Body of pancreas (tissue), 4 donors: ENCODE results near the gene HNRNPA3. TPM values are rescaled to one million over a fixed set of nuclear protein-coding genes. Genes with fewer than 3 reads are reported as not detected.
A peak's percentile ranks its signal among the peaks of the same experiment; 100 is the strongest.

Source experiments
- ATAC-seq: fragments of 150-250 bp; one replicate; pipeline ENCODE4 v1.9.1; 2016
- DNase-seq, 4 donors: peaks; one replicate each; pipeline ENCODE4 v3.0.0-alpha.2; 2019
- H3K27ac ChIP-seq, 4 donors: fragments of 200-600 bp; sonication (generic); 1 replicate in 3 of 4; 2 replicates in 1 of 4; pipeline versions ENCODE4 v1.5.1 to v1.6.1; 2016 to 2019; ENCODE audit warnings: mild to moderate bottlenecking in 1 of 4, mixed read lengths in 1 of 4, moderate library complexity in 1 of 4
- H3K27me3 ChIP-seq, 2 donors: fragments of 200-600 bp; sonication (generic); one replicate each; pipeline ENCODE4 v1.6.0; 2016; ENCODE audit warnings: mild to moderate bottlenecking in 1 of 2
- H3K36me3 ChIP-seq, 2 donors: fragments of 200-600 bp; sonication (generic); replicated peaks in 1 of 2; 2 replicates each; pipeline ENCODE4 v1.5.1; 2016; ENCODE audit warnings: low read depth in 2 of 2; ENCODE audit not compliant: insufficient read depth in 1 of 2
- H3K4me1 ChIP-seq: fragments of 200-600 bp; sonication (generic); one replicate; pipeline ENCODE4 v1.6.0; 2016
- H3K4me3 ChIP-seq, 2 donors: fragments of 200-600 bp; sonication (generic); 1 replicate in 1 of 2; 2 replicates in 1 of 2; pipeline ENCODE4 v1.5.1; 2016 to 2019
- H3K9me3 ChIP-seq, 3 donors: fragments of 200-600 bp; sonication (generic); 1 replicate in 2 of 3; 2 replicates in 1 of 3; pipeline ENCODE4 v1.5.1; 2016
- CTCF ChIP-seq, 7 experiments: fragments of 450-650 bp in 4 of 7; fragments of 200-600 bp in 3 of 7; sonication (generic) in 3 of 7; IDR thresholded peaks; one replicate each; pipeline ENCODE4 v1.5.1; 2016 to 2019; ENCODE audit warnings: antibody characterized with exemption in 7 of 7
- POLR2A ChIP-seq, 3 donors: fragments of 450-650 bp; IDR thresholded peaks; one replicate each; pipeline ENCODE4 v1.6.1; 2016; ENCODE audit warnings: antibody characterized with exemption in 3 of 3, mild to moderate bottlenecking in 2 of 3
- whole genome bisulfite sequencing, 2 donors: methylation state at CpG; one replicate each; pipeline ENCODE4 v1.1.5; 2017; 5-methylcytosine and 5-hydroxymethylcytosine counted together
- intact Hi-C: fragments of 100-400 bp; cut with DNase I; formaldehyde crosslinking; loops from one replicate; pipeline ENCODE4 v1.15.1; 2023
- total RNA-seq, 2 donors: library from RNA; depleted of rRNA; stranded (reverse); fragments of >200 nt; gene quantifications; one replicate each; pipeline ENCODE4 v1.1.0, GENCODE V29; 2016

Gene HNRNPA3
- total RNA-seq, 2 donors from 2014 or later = 44.1 to 58.0 TPM

GRCh38 chr2:177256695-177257094, 44.1 kb downstream of the HNRNPA3 start:
- Histone ChIP-seq H3K36me3 (no peaks in the 10 kb centered on the region), H3K27me3 (no peaks in the 10 kb centered on the region), H3K4me3 (no peak overlapping the region), H3K27ac (peak overlapping the region in 1 of 4 donors; percentile 4), H3K4me1 (peaks cover 91% of the 10 kb centered on the region), H3K9me3 (no peaks in the 10 kb centered on the region)
- intact Hi-C loops = loop anchor here (5.0 kb wide), 1 partner anchor 34 kb away; no protein-coding TSS in a partner anchor
- ATAC-seq (no peak), DNase-seq (no peak)
- WGBS, 2 donors = 35 to 67% methylated on average over 3 of the region's 3 CpGs
- TF ChIP-seq CTCF (IDR thresholded peaks at IDR 0.05) = no peak
- no peak for TF ChIP-seq POLR2A (IDR thresholded peaks at IDR 0.05)

DNA sequence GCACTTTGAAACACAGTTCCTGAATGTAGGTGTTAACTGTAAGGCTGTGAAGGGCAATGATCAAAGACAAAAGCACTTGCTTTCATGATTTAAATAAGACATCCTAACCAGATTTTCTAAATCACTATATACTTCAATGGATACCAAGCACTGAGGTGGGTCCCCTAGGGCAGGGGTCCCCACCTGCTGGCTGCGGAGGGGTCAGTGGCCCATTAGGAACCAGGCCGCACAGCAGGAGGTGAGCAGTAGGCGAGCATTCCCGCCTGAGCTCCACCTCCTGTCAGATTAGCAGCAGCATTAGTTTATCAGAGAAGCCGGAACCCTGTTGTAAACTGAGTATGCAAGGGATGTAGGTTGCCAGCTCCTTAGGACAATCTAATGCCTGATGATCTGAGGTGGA, 44.9 kb downstream of the HNRNPA3 start:
- TF ChIP-seq POLR2A (IDR thresholded peaks at IDR 0.05) = no peak
- DNase-seq (no peak), ATAC-seq (no peak)
- intact Hi-C loops = loop anchor here (5.0 kb wide), 1 partner anchor 35 kb away; no protein-coding TSS in a partner anchor
- no peaks in the 10 kb centered on the region for H3K9me3 ChIP-seq
- H3K4me3 ChIP-seq = no peak overlapping the region
- no peaks in the 10 kb centered on the region for H3K36me3 ChIP-seq
- H3K27me3 ChIP-seq = no peaks in the 10 kb centered on the region
- H3K4me1 ChIP-seq = peaks cover 89% of the 10 kb centered on the region
- H3K27ac ChIP-seq = no peak overlapping the region
- 70 to 85% methylated on average over 4 to 5 of the region's 5 CpGs for WGBS, 2 donors

DNA sequence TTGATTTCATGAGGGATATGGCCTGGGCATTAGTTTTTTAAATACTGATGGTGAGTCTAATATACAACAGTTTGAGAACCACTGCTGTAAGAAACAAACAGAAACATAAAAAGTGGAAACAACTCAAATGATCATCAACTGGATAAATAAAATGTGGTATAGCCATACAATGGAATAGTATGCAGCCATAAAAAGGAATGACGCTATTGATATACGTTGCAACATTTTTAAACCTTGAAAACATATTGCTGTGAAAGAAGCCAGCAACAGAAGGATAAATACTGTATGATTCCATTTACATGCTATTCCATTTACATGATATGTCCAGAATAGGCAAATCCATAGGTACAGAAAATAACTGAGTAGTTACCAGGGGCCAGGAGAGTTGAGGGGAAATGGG, 45.5 kb downstream of the HNRNPA3 start:
- DNase-seq (no peak), ATAC-seq (no peak)
- H3K4me1 ChIP-seq = peaks cover 83% of the 10 kb centered on the region
- H3K4me3 ChIP-seq = no peak overlapping the region
- WGBS, 2 donors = 94 to 95% methylated on average over 2 of the region's 2 CpGs
- intact Hi-C loops = loop anchor here (5.0 kb wide), 1 partner anchor 36 kb away; no protein-coding TSS in a partner anchor
- H3K36me3 ChIP-seq = no peaks in the 10 kb centered on the region
- no peak for TF ChIP-seq CTCF (IDR thresholded peaks at IDR 0.05)
- no peaks in the 10 kb centered on the region for H3K27me3 ChIP-seq
- no peaks in the 10 kb centered on the region for H3K9me3 ChIP-seq
- H3K27ac ChIP-seq = no peak overlapping the region

DNA sequence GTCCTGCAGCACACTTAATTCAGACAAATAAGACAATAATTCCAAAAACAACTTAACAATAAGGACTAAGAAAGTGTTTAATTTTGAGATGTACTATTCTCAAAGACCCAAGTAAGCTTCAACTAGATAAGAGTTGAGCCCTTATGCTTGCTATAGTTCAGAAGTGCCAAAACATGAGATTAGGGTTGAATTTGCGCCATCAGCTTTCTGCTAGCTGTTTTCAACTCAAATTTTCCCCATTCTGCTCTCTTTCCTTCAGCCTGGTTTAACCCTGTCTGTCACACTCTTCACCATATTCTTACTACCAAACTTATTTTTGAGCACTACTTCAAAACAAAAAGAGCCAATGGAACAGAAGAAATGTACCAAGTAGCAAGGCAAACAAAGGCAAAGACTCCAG, 47.8 kb downstream of the HNRNPA3 start:
- no peak for DNase-seq
- no peak overlapping the region for H3K4me3 ChIP-seq

More for the DNA sequence above, 47.8 kb downstream of the HNRNPA3 start:
- H3K27ac ChIP-seq = peak overlapping the region in 1 of 4 donors; percentile 99
- no peak for ATAC-seq
- no peaks in the 10 kb centered on the region for H3K9me3 ChIP-seq
- 30% methylated on average over 1 of the region's 1 CpG for WGBS, 2 donors
- H3K36me3 ChIP-seq = no peaks in the 10 kb centered on the region
- no peak for TF ChIP-seq CTCF (IDR thresholded peaks at IDR 0.05)
- TF ChIP-seq POLR2A (IDR thresholded peaks at IDR 0.05) = no peak
- H3K4me1 ChIP-seq = peaks cover 60% of the 10 kb centered on the region
- intact Hi-C loops = no loop called here
- no peaks in the 10 kb centered on the region for H3K27me3 ChIP-seq
